Caco-2 (cell line): ENCODE data around the gene SPRY1. TPM values are rescaled to one million over a fixed set of nuclear protein-coding genes. Genes with fewer than 3 reads are reported as not detected.

Source experiments
- BruUV-seq: library from RNA; stranded (reverse); fragments of 400-500 nt; replicated peaks from 2 replicates; lab custom pipeline; 2021; lab: Mats Ljungman, UMichigan
- CTCF ChIA-PET: fragments of 300-600 bp; sonication (Branson Sonifier 250); formaldehyde crosslinking; loops from one replicate; lab custom pipeline; 2022; ENCODE audit warnings: antibody characterized with exemption; lab: Charles Lee
- POLR2A ChIA-PET: fragments of 300-600 bp; sonication (Branson Sonifier 250); formaldehyde crosslinking; loops from one replicate; lab custom pipeline; 2022; ENCODE audit warnings: antibody characterized with exemption; lab: Charles Lee
- DNase-seq, 2 experiments: peaks; one replicate each; pipeline versions ENCODE4 v3.0.0 to v3.0.0-alpha.2; 2020 to 2022
- H3K27me3 ChIP-seq: replicated peaks from 2 replicates; pipeline ENCODE4 v1.6.0; 2011; ENCODE audit warnings: low read length; ENCODE audit not compliant: control insufficient read depth, insufficient read depth
- H3K36me3 ChIP-seq: 2 replicates; pipeline ENCODE4 v1.5.1; 2011; ENCODE audit warnings: low read length; ENCODE audit not compliant: control insufficient read depth, insufficient read depth
- H3K4me1 ChIP-seq: fragments of 250-450 bp; sonication (Bioruptor Pico); 2 replicates; pipeline ENCODE4 v1.5.1; 2020; ENCODE audit warnings: mild to moderate bottlenecking
- H3K4me3 ChIP-seq: 2 replicates; pipeline ENCODE4 v1.5.1; 2011; ENCODE audit warnings: low read depth, mild to moderate bottlenecking, control low read depth, low read length
- H3K9me3 ChIP-seq: fragments of 250-450 bp; sonication (Bioruptor Pico); 2 replicates; pipeline ENCODE4 v1.5.1; 2020; ENCODE audit warnings: mild to moderate bottlenecking, moderate library complexity
- H3K27ac Mint-ChIP-seq: one replicate; pipeline ENCODE4 v1.8.0; 2022; ENCODE audit warnings: mixed read lengths; ENCODE audit not compliant: unreplicated experiment
- H3K27me3 Mint-ChIP-seq: one replicate; pipeline ENCODE4 v1.8.0; 2022; ENCODE audit warnings: mixed read lengths; ENCODE audit not compliant: insufficient read depth, unreplicated experiment
- H3K36me3 Mint-ChIP-seq: one replicate; pipeline ENCODE4 v1.8.0; 2022; ENCODE audit warnings: mild to moderate bottlenecking, mixed read lengths; ENCODE audit not compliant: insufficient read depth, unreplicated experiment
- H3K4me1 Mint-ChIP-seq: one replicate; pipeline ENCODE4 v1.8.0; 2022; ENCODE audit warnings: low read depth, mixed read lengths; ENCODE audit not compliant: unreplicated experiment
- H3K4me3 Mint-ChIP-seq: one replicate; pipeline ENCODE4 v1.8.0; 2022; ENCODE audit warnings: mild to moderate bottlenecking, moderate library complexity, mixed read lengths; ENCODE audit not compliant: unreplicated experiment
- H3K9me3 Mint-ChIP-seq: one replicate; pipeline ENCODE4 v1.8.0; 2022; ENCODE audit warnings: mixed read lengths; ENCODE audit not compliant: unreplicated experiment
- CTCF ChIP-seq, 2 experiments: fragments of 200-600 bp in 1 of 2; IDR thresholded peaks; 1 replicate in 1 of 2; 2 replicates in 1 of 2; pipeline versions ENCODE4 v1.5.1 to v1.8.0; 2011 to 2022; ENCODE audit warnings: antibody characterized with exemption in 1 of 2, control low read depth in 1 of 2, inconsistent platforms in 1 of 2, low read depth in 1 of 2, low read length in 1 of 2, mild to moderate bottlenecking in 1 of 2, moderate library complexity in 1 of 2; ENCODE audit not compliant: insufficient read depth in 1 of 2, severe bottlenecking in 1 of 2, unreplicated experiment in 1 of 2
- intact Hi-C: fragments of 100-400 bp; cut with micrococcal nuclease; formaldehyde crosslinking; loops from one replicate; pipeline ENCODE4 v1.10.0; 2022; ENCODE audit not compliant: unreplicated experiment
- total RNA-seq: library from RNA; stranded (reverse); gene quantifications from 2 replicates; pipeline ENCODE4 v1.2.3, GENCODE V29; 2022

SPRY1 gene
- total RNA-seq, 1 experiment from 2014 or later: 23.2 TPM

GRCh38 chr4:123352966-123353365 is 43.6 kb upstream of the SPRY1 start:
- DNase-seq: no peak
- no peaks in the 10 kb centered on the region for H3K36me3 ChIP-seq
- TF ChIP-seq CTCF (IDR thresholded peaks at IDR 0.05; ENCODE audit: insufficient read depth in 1 of 2, low read depth in 1 of 2, low read length in 1 of 2, severe bottlenecking in 1 of 2, unreplicated experiment in 1 of 2): no peak
- POLR2A ChIA-PET: no interaction called here
- no peak overlapping the region for H3K4me3 Mint-ChIP-seq
- no peak overlapping the region for H3K4me3 ChIP-seq
- intact Hi-C loops: no loop called here
- H3K9me3 Mint-ChIP-seq: no peaks in the 10 kb centered on the region
- no TSS peak for BruUV-seq
- peaks cover 28% of the 10 kb centered on the region for H3K4me1 ChIP-seq
- no peaks in the 10 kb centered on the region for H3K27me3 ChIP-seq
- H3K36me3 Mint-ChIP-seq: peaks cover 7% of the 10 kb centered on the region
- CTCF ChIA-PET: no interaction called here
- no peaks in the 10 kb centered on the region for H3K27me3 Mint-ChIP-seq
- no peak overlapping the region for H3K27ac Mint-ChIP-seq
- peaks cover 23% of the 10 kb centered on the region for H3K4me1 Mint-ChIP-seq
- H3K9me3 ChIP-seq: no peaks in the 10 kb centered on the region

- H3K4me3 Mint-ChIP-seq: no peak overlapping the region
- Histone ChIP-seq H3K4me1 (peaks cover 22% of the 10 kb centered on the region), H3K36me3 (no peaks in the 10 kb centered on the region), H3K27me3 (no peaks in the 10 kb centered on the region), H3K9me3 (no peaks in the 10 kb centered on the region), H3K4me3 (no peak overlapping the region)
- intact Hi-C loops: no loop called here
- H3K4me1 Mint-ChIP-seq: peaks cover 20% of the 10 kb centered on the region
- no peak for DNase-seq
- H3K27me3 Mint-ChIP-seq: no peaks in the 10 kb centered on the region
- ChIA-PET CTCF (no interaction called here), POLR2A (no interaction called here)
- peaks cover 7% of the 10 kb centered on the region for H3K36me3 Mint-ChIP-seq
- no peak for TF ChIP-seq CTCF (IDR thresholded peaks at IDR 0.05; ENCODE audit: insufficient read depth in 1 of 2, low read depth in 1 of 2, low read length in 1 of 2, severe bottlenecking in 1 of 2, unreplicated experiment in 1 of 2)
- H3K27ac Mint-ChIP-seq: no peak overlapping the region
- no peaks in the 10 kb centered on the region for H3K9me3 Mint-ChIP-seq
- no TSS peak for BruUV-seq
These were observed 42.9 kb upstream of the SPRY1 start for GRCh38 chr4:123353656-123354055.

- no peaks in the 10 kb centered on the region for H3K27me3 ChIP-seq
- no peak for DNase-seq
- ChIA-PET CTCF (no interaction called here), POLR2A (no interaction called here)
- no peaks in the 10 kb centered on the region for H3K9me3 ChIP-seq
- peaks cover 18% of the 10 kb centered on the region for H3K4me1 ChIP-seq
- no peaks in the 10 kb centered on the region for H3K9me3 Mint-ChIP-seq
- no peak for TF ChIP-seq CTCF (IDR thresholded peaks at IDR 0.05; ENCODE audit: insufficient read depth in 1 of 2, low read depth in 1 of 2, low read length in 1 of 2, severe bottlenecking in 1 of 2, unreplicated experiment in 1 of 2)
- intact Hi-C loops: no loop called here
- H3K36me3 ChIP-seq: no peaks in the 10 kb centered on the region
- no peak overlapping the region for H3K4me3 Mint-ChIP-seq
- H3K4me1 Mint-ChIP-seq: peaks cover 16% of the 10 kb centered on the region
- peaks cover 7% of the 10 kb centered on the region for H3K36me3 Mint-ChIP-seq
- H3K4me3 ChIP-seq: no peak overlapping the region
- no peak overlapping the region for H3K27ac Mint-ChIP-seq
- H3K27me3 Mint-ChIP-seq: no peaks in the 10 kb centered on the region
- no TSS peak for BruUV-seq
These were observed 41.9 kb upstream of the SPRY1 start for GRCh38 chr4:123354701-123355100.
